Spinal cord (tissue), 10 donors: Measurements from ENCODE around the gene ILDR1. TPM values are rescaled to one million over a fixed set of nuclear protein-coding genes. Genes with fewer than 3 reads are reported as not detected.

Experiments used
- DNase-seq, 6 donors: peaks; one replicate each; pipeline versions ENCODE4 v3.0.0 to v3.0.0-alpha.2; 2013 to 2015; ENCODE audit warnings: low spot score in 6 of 6, low read depth in 4 of 6
- H3K27ac ChIP-seq: one replicate; pipeline ENCODE4 v1.5.1; 2013; ENCODE audit warnings: low read depth, low read length, control low read depth
- H3K27me3 ChIP-seq: one replicate; pipeline ENCODE4 v1.6.1; 2013; ENCODE audit warnings: low read length; ENCODE audit not compliant: control insufficient read depth, insufficient read depth
- H3K36me3 ChIP-seq: one replicate; pipeline ENCODE4 v1.6.1; 2013; ENCODE audit warnings: low read length; ENCODE audit not compliant: control insufficient read depth, insufficient read depth
- H3K4me1 ChIP-seq: one replicate; pipeline ENCODE4 v1.6.1; 2013; ENCODE audit warnings: low read length; ENCODE audit not compliant: control insufficient read depth, insufficient read depth
- H3K4me3 ChIP-seq: one replicate; pipeline ENCODE4 v1.5.1; 2013; ENCODE audit warnings: low read depth, low read length, control low read depth
- H3K9me3 ChIP-seq: one replicate; pipeline ENCODE4 v1.6.1; 2013; ENCODE audit warnings: low read length; ENCODE audit not compliant: control insufficient read depth, insufficient read depth
- WGBS: methylation state at CpG from one replicate; pipeline ENCODE4 v1.1.5; 2013; ENCODE audit warnings: missing lambda C conversion rate; ENCODE audit not compliant: insufficient coverage; 5-methylcytosine and 5-hydroxymethylcytosine counted together
- polyA plus RNA-seq, 2 donors: library from polyadenylated mRNA; unstranded; fragments of 120-200 nt; gene quantifications; one replicate each; pipeline ENCODE4 v1.2.1, GENCODE V29; 2013; ENCODE audit not compliant: insufficient read length in 2 of 2
- total RNA-seq, 2 donors: library from RNA; depleted of rRNA in 1 of 2; stranded (reverse); fragments of 120-200 nt in 1 of 2; fragments of >200 nt in 1 of 2; gene quantifications; one replicate each; pipeline versions ENCODE4 v1.2.3 to v1.2.4, GENCODE V29; 2013 to 2014
- donor health status: healthy.

The ILDR1 gene
- total and polyA plus RNA-seq, 4 donors: 0.11 to 0.15 TPM; not detected in 2

DNA sequence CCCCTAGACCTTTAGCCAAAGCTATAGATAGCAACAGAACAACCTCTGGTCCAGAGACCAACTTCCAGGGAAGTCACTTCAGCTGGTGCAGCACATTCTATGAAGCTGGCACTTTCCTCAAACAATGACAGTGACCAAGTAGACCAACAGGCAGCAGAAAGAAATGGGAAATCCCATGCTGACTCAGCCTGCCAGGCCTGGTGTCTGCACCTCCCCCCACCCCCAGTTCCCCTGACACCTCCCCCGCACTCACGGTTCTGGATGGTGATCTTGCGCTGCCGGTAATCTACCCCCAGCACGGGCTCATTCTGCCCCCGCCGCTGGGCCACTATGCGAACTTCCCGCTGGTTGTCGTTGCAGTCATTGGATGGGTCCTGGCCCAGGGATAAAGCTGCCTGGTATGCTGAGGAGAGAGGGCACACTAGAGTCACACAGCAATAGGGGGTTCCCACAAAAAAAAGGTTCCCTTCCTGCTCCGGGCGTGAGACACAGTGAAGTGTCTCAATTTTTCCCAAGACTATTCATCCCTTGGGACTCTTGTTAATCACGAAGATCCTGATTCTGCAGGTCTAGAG is 17.0 kb downstream of the ILDR1 start:
- H3K4me3 ChIP-seq: no peak overlapping the region
- H3K9me3 ChIP-seq: no peaks in the 10 kb centered on the region
- H3K27ac ChIP-seq: no peak overlapping the region
- no peaks in the 10 kb centered on the region for H3K36me3 ChIP-seq
- DNase-seq: no peak
- 84% methylated on average over 8 of the region's 13 CpGs for WGBS
- no peaks in the 10 kb centered on the region for H3K27me3 ChIP-seq
- H3K4me1 ChIP-seq: no peaks in the 10 kb centered on the region

GRCh38 chr3:122004107-122004506 is 17.9 kb downstream of the ILDR1 start:
- no peak for DNase-seq
- H3K27ac ChIP-seq: no peak overlapping the region
- no peaks in the 10 kb centered on the region for H3K36me3 ChIP-seq
- H3K4me3 ChIP-seq: no peak overlapping the region
- H3K9me3 ChIP-seq: no peaks in the 10 kb centered on the region
- no peaks in the 10 kb centered on the region for H3K27me3 ChIP-seq
- WGBS: no CpG with 5 or more reads among the region's 2 CpGs
- no peaks in the 10 kb centered on the region for H3K4me1 ChIP-seq

- no peaks in the 10 kb centered on the region for H3K36me3 ChIP-seq
- no peaks in the 10 kb centered on the region for H3K27me3 ChIP-seq
- H3K4me1 ChIP-seq: no peaks in the 10 kb centered on the region
- 60% methylated on average over 1 of the region's 1 CpG for WGBS
- no peak for DNase-seq
- H3K27ac ChIP-seq: no peak overlapping the region
- no peak overlapping the region for H3K4me3 ChIP-seq
- no peaks in the 10 kb centered on the region for H3K9me3 ChIP-seq
Measured at GRCh38 chr3:122003606-122004005, 18.4 kb downstream of the ILDR1 start.

DNA sequence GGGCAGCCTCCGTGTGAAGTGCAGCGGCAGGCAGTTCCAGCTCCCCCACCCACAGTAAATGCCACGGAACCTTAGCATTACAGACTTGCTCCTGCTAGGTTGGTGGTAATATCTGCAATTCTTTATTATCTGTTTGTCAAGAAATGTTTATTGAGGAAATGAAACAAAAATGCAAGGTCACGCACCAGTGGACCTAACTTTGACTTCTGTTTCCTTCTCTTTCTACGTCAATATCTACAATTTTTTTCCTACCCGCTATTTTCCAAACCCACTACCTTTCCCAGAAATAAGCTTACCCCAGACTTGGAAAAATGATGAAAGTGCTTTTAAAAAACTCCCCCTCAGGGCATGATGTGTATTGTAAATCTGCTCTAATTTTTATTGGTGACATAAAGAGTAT is 18.9 kb downstream of the ILDR1 start:
- Histone ChIP-seq H3K36me3 (no peaks in the 10 kb centered on the region), H3K27ac (no peak overlapping the region), H3K4me1 (no peaks in the 10 kb centered on the region), H3K9me3 (no peaks in the 10 kb centered on the region), H3K4me3 (no peak overlapping the region), H3K27me3 (no peaks in the 10 kb centered on the region)
- DNase-seq: no peak
- no CpG with 5 or more reads among the region's 6 CpGs for WGBS

DNA sequence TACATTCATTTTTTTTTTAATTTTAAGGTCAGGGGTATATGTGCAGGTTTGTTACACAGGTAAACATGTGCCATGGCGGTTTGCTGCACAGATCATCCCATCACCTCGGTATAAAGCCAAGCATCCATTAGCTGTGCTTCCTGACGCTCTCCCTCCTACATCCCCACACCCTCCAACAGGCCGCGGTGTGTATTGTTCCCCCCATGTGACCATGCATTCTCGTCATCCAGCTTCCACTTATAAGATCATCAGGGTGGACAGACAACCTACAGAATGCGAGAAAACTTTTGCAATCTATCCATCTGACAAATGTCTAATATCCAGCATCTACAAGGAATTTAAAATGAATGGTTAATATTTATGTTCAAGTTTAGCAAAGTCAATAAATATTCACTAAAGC is 19.4 kb downstream of the ILDR1 start:
- Histone ChIP-seq H3K36me3 (no peaks in the 10 kb centered on the region), H3K4me1 (no peaks in the 10 kb centered on the region), H3K4me3 (no peak overlapping the region), H3K9me3 (no peaks in the 10 kb centered on the region), H3K27ac (no peak overlapping the region), H3K27me3 (no peaks in the 10 kb centered on the region)
- no peak for DNase-seq
- 89% methylated on average over 5 of the region's 7 CpGs for WGBS

- no peaks in the 10 kb centered on the region for H3K27me3 ChIP-seq
- DNase-seq: no peak
- H3K36me3 ChIP-seq: no peaks in the 10 kb centered on the region
- no peak overlapping the region for H3K27ac ChIP-seq
- no CpG with 5 or more reads among the region's 3 CpGs for WGBS
- no peak overlapping the region for H3K4me3 ChIP-seq
- no peaks in the 10 kb centered on the region for H3K4me1 ChIP-seq
- H3K9me3 ChIP-seq: no peaks in the 10 kb centered on the region
Measured at GRCh38 chr3:122001892-122002291, 20.2 kb downstream of the ILDR1 start.

DNA sequence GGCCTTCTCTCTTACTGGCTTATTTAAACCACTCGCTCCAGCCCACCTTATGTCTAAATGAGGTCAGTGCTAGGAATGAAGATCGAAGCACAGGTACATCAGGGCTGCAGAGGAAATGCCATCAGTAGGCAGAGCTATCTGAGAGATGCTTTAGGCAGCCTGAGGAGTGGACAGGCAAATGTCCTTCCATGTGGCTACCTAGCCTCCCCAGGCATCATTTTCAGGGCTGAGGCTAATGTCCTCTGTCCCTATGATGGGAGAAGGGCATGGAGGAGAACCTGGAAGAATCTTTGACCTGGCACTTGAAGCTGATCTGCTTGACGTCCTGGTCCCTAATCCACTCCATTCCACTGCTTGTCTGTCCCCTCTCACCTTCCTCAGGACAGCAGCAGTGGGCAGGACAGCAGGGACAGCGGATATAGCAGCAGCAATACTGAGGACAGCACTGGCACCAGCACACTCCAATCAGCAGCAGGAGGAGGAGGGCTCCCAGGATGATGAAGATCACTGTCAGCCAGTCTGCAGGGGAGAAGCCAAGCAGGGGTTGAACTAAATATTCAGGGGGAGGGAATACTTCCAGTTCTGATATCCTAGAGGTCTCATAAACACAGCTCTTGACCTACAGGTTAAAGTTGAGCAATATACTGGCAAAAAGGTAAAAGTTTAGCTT is 21.0 kb downstream of the ILDR1 start:
- WGBS: 90% methylated on average over 4 of the region's 4 CpGs
- H3K27ac ChIP-seq: no peak overlapping the region
- no peaks in the 10 kb centered on the region for H3K4me1 ChIP-seq
- no peaks in the 10 kb centered on the region for H3K9me3 ChIP-seq
- DNase-seq: no peak
- H3K4me3 ChIP-seq: no peak overlapping the region
- no peaks in the 10 kb centered on the region for H3K36me3 ChIP-seq
- H3K27me3 ChIP-seq: no peaks in the 10 kb centered on the region

DNA sequence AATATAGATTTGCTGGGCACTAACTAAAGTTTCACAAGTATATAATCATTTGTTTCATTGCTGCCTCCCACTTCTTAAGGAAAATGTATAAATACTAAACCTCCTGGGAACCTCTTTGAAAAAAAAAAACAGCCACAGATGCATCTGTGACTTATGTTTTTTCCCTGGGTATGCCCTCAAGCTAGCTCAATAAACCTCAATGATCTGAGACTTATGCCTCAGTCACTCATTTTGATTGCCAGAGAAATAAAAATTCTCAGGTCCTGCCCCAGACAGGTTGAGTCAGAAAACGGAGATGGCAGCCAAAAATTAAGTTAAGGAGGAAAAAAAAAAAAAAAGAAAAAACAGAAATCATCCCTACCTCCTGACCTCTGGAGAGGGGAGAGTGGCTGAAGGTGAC is 22.1 kb downstream of the ILDR1 start:
- Histone ChIP-seq H3K4me1 (no peaks in the 10 kb centered on the region), H3K27me3 (no peaks in the 10 kb centered on the region), H3K27ac (no peak overlapping the region), H3K4me3 (no peak overlapping the region), H3K36me3 (no peaks in the 10 kb centered on the region), H3K9me3 (no peaks in the 10 kb centered on the region)
- no peak for DNase-seq
- WGBS: no CpG with 5 or more reads among the region's 1 CpG

DNA sequence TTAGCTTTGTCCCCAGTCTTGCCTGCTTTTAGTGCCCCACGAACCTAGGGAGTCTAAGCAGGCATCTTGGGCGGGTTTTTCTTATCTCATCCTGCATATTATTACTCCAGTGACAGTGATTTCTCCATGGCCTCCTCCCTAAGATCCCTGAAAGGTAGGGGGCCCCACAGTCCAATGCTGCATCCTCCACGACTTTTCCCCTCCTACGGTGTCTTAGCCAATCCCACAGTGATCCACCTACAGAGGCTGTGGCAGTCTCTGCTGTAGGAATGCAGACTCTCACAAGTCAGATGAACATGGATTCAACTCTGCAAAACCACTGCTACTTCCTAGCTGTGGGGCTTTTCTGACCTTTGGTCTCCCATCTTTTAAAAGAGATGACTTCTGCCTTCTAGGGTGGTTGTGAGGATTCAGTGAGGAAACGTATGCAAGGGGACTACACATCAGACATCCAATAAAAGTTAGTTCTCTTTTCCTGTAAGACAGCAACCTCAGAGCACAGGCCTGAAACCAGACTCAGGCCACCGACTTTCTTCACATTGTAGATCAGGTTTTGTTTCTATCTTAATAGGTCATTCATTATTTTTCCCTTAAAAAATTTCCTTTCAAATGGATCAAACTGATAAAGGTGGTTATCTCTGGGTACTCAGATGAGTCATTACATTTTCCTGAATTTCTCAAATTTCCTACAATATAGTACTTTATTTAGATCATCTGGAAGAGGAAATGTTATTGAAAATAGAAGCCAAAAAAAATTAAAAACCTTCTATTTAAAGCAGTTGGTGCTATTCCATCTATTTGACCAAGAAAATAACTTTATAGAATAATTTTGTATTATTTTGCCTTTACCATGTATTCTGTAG is 23.2 kb downstream of the ILDR1 start:
- no peaks in the 10 kb centered on the region for H3K36me3 ChIP-seq
- DNase-seq: no peak
- H3K4me3 ChIP-seq: no peak overlapping the region
- H3K27me3 ChIP-seq: no peaks in the 10 kb centered on the region
- no peaks in the 10 kb centered on the region for H3K9me3 ChIP-seq
- WGBS: 90% methylated on average over 4 of the region's 6 CpGs
- H3K4me1 ChIP-seq: no peaks in the 10 kb centered on the region
- H3K27ac ChIP-seq: no peak overlapping the region
